Fibroblast of villous mesenchyme (primary cell): ENCODE results near the gene TPCN2. TPM values are rescaled to one million over a fixed set of nuclear protein-coding genes. Genes with fewer than 3 reads are reported as not detected.

ENCODE experiments used
- DNase-seq: peaks from one replicate; pipeline ENCODE4 v3.0.0-alpha.2; 2010; ENCODE audit warnings: low read depth
- H3K4me3 ChIP-seq: 2 replicates; pipeline ENCODE4 v1.5.1; 2011; ENCODE audit warnings: low read depth, mild to moderate bottlenecking, low read length
- total RNA-seq: library from RNA; depleted of rRNA; stranded (reverse); fragments of >200 nt; gene quantifications from 2 replicates; pipeline ENCODE4 v1.2.3, GENCODE V29; 2012
- TF ChIP-seq, protein P1 (sequence below): IDR thresholded peaks from 2 replicates; pipeline ENCODE4 v1.5.1; 2012; ENCODE audit warnings: low read depth, mild to moderate bottlenecking, low read length; ENCODE audit not compliant: insufficient read depth

Gene TPCN2
- total RNA-seq, 1 donor = 10.4 TPM

- TF ChIP-seq, protein P1, sequence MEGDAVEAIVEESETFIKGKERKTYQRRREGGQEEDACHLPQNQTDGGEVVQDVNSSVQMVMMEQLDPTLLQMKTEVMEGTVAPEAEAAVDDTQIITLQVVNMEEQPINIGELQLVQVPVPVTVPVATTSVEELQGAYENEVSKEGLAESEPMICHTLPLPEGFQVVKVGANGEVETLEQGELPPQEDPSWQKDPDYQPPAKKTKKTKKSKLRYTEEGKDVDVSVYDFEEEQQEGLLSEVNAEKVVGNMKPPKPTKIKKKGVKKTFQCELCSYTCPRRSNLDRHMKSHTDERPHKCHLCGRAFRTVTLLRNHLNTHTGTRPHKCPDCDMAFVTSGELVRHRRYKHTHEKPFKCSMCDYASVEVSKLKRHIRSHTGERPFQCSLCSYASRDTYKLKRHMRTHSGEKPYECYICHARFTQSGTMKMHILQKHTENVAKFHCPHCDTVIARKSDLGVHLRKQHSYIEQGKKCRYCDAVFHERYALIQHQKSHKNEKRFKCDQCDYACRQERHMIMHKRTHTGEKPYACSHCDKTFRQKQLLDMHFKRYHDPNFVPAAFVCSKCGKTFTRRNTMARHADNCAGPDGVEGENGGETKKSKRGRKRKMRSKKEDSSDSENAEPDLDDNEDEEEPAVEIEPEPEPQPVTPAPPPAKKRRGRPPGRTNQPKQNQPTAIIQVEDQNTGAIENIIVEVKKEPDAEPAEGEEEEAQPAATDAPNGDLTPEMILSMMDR = no peak
- no peak for DNase-seq
- H3K4me3 ChIP-seq = no peak overlapping the region
These were observed 38.4 kb downstream of the TPCN2 start for GRCh38 chr11:69087133-69087524.

DNA sequence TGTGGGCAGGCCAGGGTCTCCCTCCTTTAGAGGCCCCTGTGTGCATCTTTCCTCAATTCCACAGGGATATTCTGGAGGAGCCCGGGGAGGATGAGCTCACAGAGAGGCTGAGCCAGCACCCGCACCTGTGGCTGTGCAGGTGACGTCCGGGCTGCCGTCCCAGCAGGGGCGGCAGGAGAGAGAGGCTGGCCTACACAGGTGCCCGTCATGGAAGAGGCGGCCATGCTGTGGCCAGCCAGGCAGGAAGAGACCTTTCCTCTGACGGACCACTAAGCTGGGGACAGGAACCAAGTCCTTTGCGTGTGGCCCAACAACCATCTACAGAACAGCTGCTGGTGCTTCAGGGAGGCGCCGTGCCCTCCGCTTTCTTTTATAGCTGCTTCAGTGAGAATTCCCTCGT lies 39.1 kb downstream of the TPCN2 start:
- no peak overlapping the region for H3K4me3 ChIP-seq
- TF ChIP-seq, protein P1 = no peak
- no peak for DNase-seq

- TF ChIP-seq, protein P1 = peak; percentile 79
- peak; percentile 81 for DNase-seq
- no peak overlapping the region for H3K4me3 ChIP-seq
These were observed 40.0 kb downstream of the TPCN2 start for GRCh38 chr11:69088676-69089146.

DNA sequence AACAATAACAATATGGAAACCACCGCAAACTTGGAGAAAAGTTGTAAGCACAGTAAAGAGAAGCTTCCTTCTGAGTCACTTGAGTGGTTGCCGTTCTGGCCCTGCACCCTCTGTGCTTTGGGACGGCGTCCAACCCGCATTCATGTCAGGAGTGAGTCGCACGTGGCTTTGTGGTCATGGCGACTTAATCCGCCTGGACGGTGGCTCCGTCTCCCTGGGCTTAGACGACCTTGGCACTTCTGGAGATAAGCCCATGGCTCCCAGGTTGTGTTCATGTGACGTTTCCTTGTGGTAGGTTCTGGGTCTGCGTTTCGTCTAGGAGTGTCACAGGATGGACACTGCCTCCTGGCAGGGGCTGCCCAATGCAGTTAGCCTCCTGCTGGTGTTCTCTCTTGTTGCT lies 40.5 kb downstream of the TPCN2 start:
- TF ChIP-seq, protein P1 = no peak
- H3K4me3 ChIP-seq = no peak overlapping the region
- DNase-seq = peak; percentile 77

DNA sequence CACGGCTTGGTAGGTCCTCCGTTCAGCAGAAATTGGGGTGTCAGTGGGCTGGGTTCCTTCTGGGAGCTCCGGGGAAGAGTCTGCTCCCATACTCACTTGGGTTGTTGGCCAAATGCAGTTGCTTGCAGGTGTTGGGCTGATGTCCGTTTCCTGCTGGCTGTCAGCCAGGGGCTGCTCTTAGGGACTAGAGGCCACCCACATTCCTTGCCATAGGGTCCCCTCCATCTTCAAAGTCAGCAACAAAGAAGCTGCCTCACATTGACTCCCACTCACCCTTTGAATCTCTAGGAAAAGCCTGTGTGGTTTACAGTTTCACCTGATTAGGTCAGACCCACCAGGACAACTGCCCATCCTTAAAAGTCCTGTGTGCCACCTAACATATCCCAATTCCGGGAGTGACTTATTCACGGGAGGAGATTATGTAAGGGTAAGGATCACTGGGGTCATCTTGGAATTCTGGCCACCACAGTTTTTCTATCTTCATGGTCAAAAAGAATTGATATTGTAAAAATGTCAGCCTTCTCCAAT lies 43.0 kb downstream of the TPCN2 start:
- DNase-seq = no peak
- no peak overlapping the region for H3K4me3 ChIP-seq
- TF ChIP-seq, protein P1 = no peak

GRCh38 chr11:69092263-69092662 lies 43.5 kb downstream of the TPCN2 start:
- TF ChIP-seq, protein P1 = no peak
- no peak overlapping the region for H3K4me3 ChIP-seq
- DNase-seq = no peak

- DNase-seq = no peak
- H3K4me3 ChIP-seq = no peak overlapping the region
- TF ChIP-seq, protein P1 = no peak
These were observed 44.4 kb downstream of the TPCN2 start for GRCh38 chr11:69093106-69093505.
